Left lobe of liver (tissue), 2 donors: ENCODE data around the gene TRMU. TPM values are rescaled to one million over a fixed set of nuclear protein-coding genes. Genes with fewer than 3 reads are reported as not detected.

ENCODE experiments used
- ATAC-seq: fragments of 200-7000 bp; cut with Tn5 transposase; one replicate; pipeline ENCODE4 v1.9.1; 2020; ENCODE audit warnings: mild to moderate bottlenecking, moderate library complexity
- DNase-seq: peaks from one replicate; pipeline ENCODE4 v3.0.0-alpha.2; 2020; ENCODE audit warnings: low spot score
- total RNA-seq: library from RNA; stranded (reverse); gene quantifications from one replicate; pipeline ENCODE4 v1.2.1, GENCODE V29; 2021
- donor health status: DM: no; HTN: no; CAD: no; lungs with moderate emphysema.
- donor health status: DM: no; HTN: yes; CAD: no.

The TRMU gene
- total RNA-seq, 1 donor from 2014 or later, result 23.6 TPM

GRCh38 chr22:46336119-46337078, 885 bp downstream of the TRMU start:
- DNase-seq (no peak), ATAC-seq (peak; percentile 71)

GRCh38 chr22:46337870-46338269, 2.4 kb downstream of the TRMU start:
- no peak for DNase-seq
- no peak for ATAC-seq

- DNase-seq (no peak), ATAC-seq (no peak)
Measured at GRCh38 chr22:46338636-46339035, 3.1 kb downstream of the TRMU start.

- DNase-seq (no peak), ATAC-seq (no peak)
Measured at GRCh38 chr22:46339956-46340355, 4.4 kb downstream of the TRMU start.

- no peak for DNase-seq
- ATAC-seq, result no peak
Measured at GRCh38 chr22:46340676-46341075, 5.2 kb downstream of the TRMU start.

GRCh38 chr22:46346680-46347405, 11.3 kb downstream of the TRMU start:
- DNase-seq (no peak), ATAC-seq (no peak)

GRCh38 chr22:46347646-46348045, 12.1 kb downstream of the TRMU start:
- ATAC-seq, result no peak
- no peak for DNase-seq

- DNase-seq (no peak), ATAC-seq (no peak)
Measured at GRCh38 chr22:46348099-46348695, 12.7 kb downstream of the TRMU start.

GRCh38 chr22:46349238-46349637, 13.7 kb downstream of the TRMU start:
- no peak for DNase-seq
- no peak for ATAC-seq

- ATAC-seq (no peak), DNase-seq (no peak)
Measured at GRCh38 chr22:46349681-46350080, 14.2 kb downstream of the TRMU start.

GRCh38 chr22:46350121-46350520, 14.6 kb downstream of the TRMU start:
- ATAC-seq, result no peak

GRCh38 chr22:46350646-46351045, 15.1 kb downstream of the TRMU start:
- DNase-seq, result no peak

More at GRCh38 chr22:46350121-46350520, 14.6 kb downstream of the TRMU start:
- DNase-seq, result no peak

GRCh38 chr22:46351131-46351735, 15.7 kb downstream of the TRMU start:
- DNase-seq (no peak), ATAC-seq (no peak)

More at GRCh38 chr22:46350646-46351045, 15.1 kb downstream of the TRMU start:
- ATAC-seq, result no peak

- DNase-seq, result no peak
- no peak for ATAC-seq
Measured at GRCh38 chr22:46351767-46352166, 16.3 kb downstream of the TRMU start.

GRCh38 chr22:46352276-46352675, 16.8 kb downstream of the TRMU start:
- ATAC-seq, result no peak
- DNase-seq, result no peak

- no peak for ATAC-seq
- no peak for DNase-seq
Measured at GRCh38 chr22:46352691-46353386, 17.3 kb downstream of the TRMU start.

GRCh38 chr22:46353483-46354105, 18.1 kb downstream of the TRMU start:
- DNase-seq, result no peak
- ATAC-seq, result no peak

GRCh38 chr22:46354176-46354992, 18.9 kb downstream of the TRMU start:
- peak; percentile 48 for DNase-seq
- no peak for ATAC-seq

GRCh38 chr22:46354993-46355305, 19.4 kb downstream of the TRMU start:
- ATAC-seq (no peak), DNase-seq (no peak)
